GM12878 (cell line): ENCODE data around the gene STX10. TPM values are rescaled to one million over a fixed set of nuclear protein-coding genes. Genes with fewer than 3 reads are reported as not detected.

Experiments used
- BHLHE40 ChIP-seq, 2 experiments: fragments of 450-650 bp in 1 of 2; IDR thresholded peaks; 2 replicates each; pipeline ENCODE4 v1.6.1; 2011 to 2017; ENCODE audit warnings: low read depth in 2 of 2, borderline replicate concordance in 1 of 2, improper control_type of control experiment in 1 of 2, low read length in 1 of 2, mild to moderate bottlenecking in 1 of 2
- CEBPB ChIP-seq, 2 experiments: fragments of 150-350 bp in 1 of 2; IDR thresholded peaks; 2 replicates each; pipeline ENCODE4 v1.6.1; 2012 to 2014; ENCODE audit warnings: low read depth in 2 of 2, low read length in 2 of 2, borderline replicate concordance in 1 of 2, inconsistent platforms in 1 of 2
- CREB1 ChIP-seq: IDR thresholded peaks from 2 replicates; pipeline ENCODE4 v1.6.1; 2012; ENCODE audit warnings: low read depth, mild to moderate bottlenecking, inconsistent platforms
- EED ChIP-seq: sonication (generic); IDR thresholded peaks from 2 replicates; pipeline ENCODE4 v1.6.1; 2016; ENCODE audit warnings: antibody characterized with exemption, low read depth
- ESRRA ChIP-seq: IDR thresholded peaks from 2 replicates; pipeline ENCODE4 v1.6.1; 2012; ENCODE audit warnings: mild to moderate bottlenecking, low read length, improper control_type of control experiment
- FOS ChIP-seq: IDR thresholded peaks from 3 replicates; pipeline ENCODE4 v1.6.1; 2011; ENCODE audit warnings: borderline replicate concordance; ENCODE audit not compliant: insufficient read length; ENCODE audit errors: extremely low read depth
- HDAC6 ChIP-seq: fragments of 200-600 bp; sonication (generic); IDR thresholded peaks from one replicate; pipeline ENCODE4 v1.8.0; 2017; ENCODE audit warnings: antibody characterized with exemption; ENCODE audit not compliant: unreplicated experiment
- HSF1 ChIP-seq: fragments of 150-350 bp; IDR thresholded peaks from 2 replicates; pipeline ENCODE4 v1.6.1; 2014; ENCODE audit warnings: mild to moderate bottlenecking, low read depth, low read length
- IKZF1 ChIP-seq: fragments of 450-650 bp; conservative IDR thresholded peaks from 2 replicates; pipeline ENCODE4 v1.6.1; 2017; ENCODE audit warnings: antibody characterized with exemption, mild to moderate bottlenecking
- IKZF2 ChIP-seq, 2 experiments: fragments of 450-650 bp; IDR thresholded peaks; 2 replicates each; pipeline ENCODE4 v1.6.1; 2017; ENCODE audit warnings: mild to moderate bottlenecking in 2 of 2, moderate library complexity in 2 of 2
- MEF2B ChIP-seq: fragments of 450-650 bp; IDR thresholded peaks from 2 replicates; pipeline ENCODE4 v1.6.1; 2018; ENCODE audit warnings: mild to moderate bottlenecking, moderate library complexity; ENCODE audit not compliant: partially characterized antibody, poor library complexity, severe bottlenecking
- MYC ChIP-seq: IDR thresholded peaks from 2 replicates; pipeline ENCODE4 v1.6.1; 2011; ENCODE audit warnings: mild to moderate bottlenecking, low read length, moderate library complexity, inconsistent platforms; ENCODE audit not compliant: insufficient read depth, insufficient replicate concordance, insufficient read length, severe bottlenecking
- POLR2A ChIP-seq: IDR thresholded peaks from 2 replicates; pipeline ENCODE4 v1.6.1; 2011; ENCODE audit warnings: low read depth, mild to moderate bottlenecking, low read length
- SMARCA5 ChIP-seq: fragments of 450-650 bp; IDR thresholded peaks from 2 replicates; pipeline ENCODE4 v1.6.1; 2017; ENCODE audit warnings: mild to moderate bottlenecking
- SMC3 ChIP-seq: IDR thresholded peaks from 2 replicates; pipeline ENCODE4 v1.6.1; 2011; ENCODE audit warnings: low read length, improper control_type of control experiment, borderline replicate concordance
- SRF ChIP-seq, 2 experiments: IDR thresholded peaks; 2 replicates each; pipeline ENCODE4 v1.6.1; 2011; ENCODE audit warnings: low read depth in 2 of 2, low read length in 2 of 2, mild to moderate bottlenecking in 1 of 2, moderate library complexity in 1 of 2
- TCF12 ChIP-seq: IDR thresholded peaks from 2 replicates; pipeline ENCODE4 v1.6.1; 2011; ENCODE audit warnings: low read depth, mild to moderate bottlenecking, low read length
- YY1 ChIP-seq: IDR thresholded peaks from 2 replicates; pipeline ENCODE4 v1.6.1; 2011; ENCODE audit warnings: low read depth, mild to moderate bottlenecking, low read length
- ZNF384 ChIP-seq: IDR thresholded peaks from 2 replicates; pipeline ENCODE4 v1.6.1; 2012; ENCODE audit warnings: low read depth, mild to moderate bottlenecking, low read length, improper control_type of control experiment, borderline replicate concordance
- polyA plus RNA-seq, 11 experiments: library from polyadenylated mRNA; depleted of rRNA in 4 of 11; unstranded in 6 of 11; stranded (reverse) in 5 of 11; fragments of >200 nt; fragmentation: Nextera tagmentation in 4 of 11; fragmentation: Illumina TruSeq in 1 of 11; extraction: Ambion mirVana in 4 of 11; extraction: Trizol in 1 of 11; gene quantifications; 1 replicate in 1 of 11; 2 replicates in 10 of 11; pipeline versions ENCODE4 v1.2.1 to v1.2.3, GENCODE V29; 2011 to 2016; ENCODE audit warnings: inconsistent platforms in 2 of 11, missing spikeins in 2 of 11, low read depth in 1 of 11
- total RNA-seq, 4 experiments: library from RNA; depleted of rRNA in 3 of 4; stranded (reverse); fragments of >200 nt in 3 of 4; fragmentation: Illumina TruSeq in 1 of 4; extraction: Trizol in 1 of 4; gene quantifications; 2 replicates each; pipeline versions ENCODE4 v1.2.1 to v1.2.3, GENCODE V29; 2013 to 2021
- TF ChIP-seq, protein P1 (sequence below): IDR thresholded peaks from 2 replicates; pipeline ENCODE4 v1.6.1; 2012; ENCODE audit warnings: low read depth, low read length, improper control_type of control experiment
- TF ChIP-seq, protein P2 (sequence below): fragments of 450-650 bp; IDR thresholded peaks from 2 replicates; pipeline ENCODE4 v1.6.1; 2018; ENCODE audit warnings: borderline replicate concordance, mild to moderate bottlenecking; ENCODE audit not compliant: partially characterized antibody
- TF ChIP-seq, protein P3 (sequence below): fragments of 450-650 bp; formaldehyde crosslinking; IDR thresholded peaks from 2 replicates; pipeline ENCODE4 v1.4.0; 2022; ENCODE audit warnings: mild to moderate bottlenecking, moderate library complexity

Gene STX10
- total and polyA plus RNA-seq, 10 of the 15 experiments (the other 5 are each of a cell fraction or from before 2014, with no cell fraction given) = 0.56 to 76.1 (median 47.6) TPM

GRCh38 chr19:13116282-13117175 lies 33.6 kb downstream of the STX10 start, which contains the start of gene TRMT1 (continued):
- peak; percentile 96 for TF ChIP-seq IKZF1
- TF ChIP-seq IKZF2 (IDR thresholded peaks at IDR 0.05) = peak; percentile 90 to 93
- no peak for TF ChIP-seq ZNF384
- TF ChIP-seq CREB1 = peak; percentile 62
- TF ChIP-seq HSF1 = no peak
- peak; percentile 98 for TF ChIP-seq SMARCA5
- TF ChIP-seq YY1 = peak; percentile 100
- TF ChIP-seq BHLHE40 (IDR thresholded peaks at IDR 0.05; ENCODE audit: borderline replicate concordance in 1 of 2, low read depth in 2 of 2, low read length in 1 of 2) = peak; percentile 83 to 85
- TF ChIP-seq POLR2A = peak; percentile 73
- TF ChIP-seq SMC3 = no peak; the same call in 1 of the 2 replicates
- no peak for TF ChIP-seq ESRRA
- TF ChIP-seq MEF2B = peak; percentile 99
- TF ChIP-seq CEBPB (IDR thresholded peaks at IDR 0.05; ENCODE audit: borderline replicate concordance in 1 of 2, low read depth in 2 of 2, low read length in 2 of 2) = no peak
- TF ChIP-seq TCF12 = 0 out of 2 replicates have a peak, but pooled peaks have one; percentile 32
- TF ChIP-seq, protein P1, sequence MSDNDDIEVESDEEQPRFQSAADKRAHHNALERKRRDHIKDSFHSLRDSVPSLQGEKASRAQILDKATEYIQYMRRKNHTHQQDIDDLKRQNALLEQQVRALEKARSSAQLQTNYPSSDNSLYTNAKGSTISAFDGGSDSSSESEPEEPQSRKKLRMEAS = peak; percentile 100
- no peak for TF ChIP-seq FOS
- TF ChIP-seq MYC = peak; percentile 82
- TF ChIP-seq, protein P2, sequence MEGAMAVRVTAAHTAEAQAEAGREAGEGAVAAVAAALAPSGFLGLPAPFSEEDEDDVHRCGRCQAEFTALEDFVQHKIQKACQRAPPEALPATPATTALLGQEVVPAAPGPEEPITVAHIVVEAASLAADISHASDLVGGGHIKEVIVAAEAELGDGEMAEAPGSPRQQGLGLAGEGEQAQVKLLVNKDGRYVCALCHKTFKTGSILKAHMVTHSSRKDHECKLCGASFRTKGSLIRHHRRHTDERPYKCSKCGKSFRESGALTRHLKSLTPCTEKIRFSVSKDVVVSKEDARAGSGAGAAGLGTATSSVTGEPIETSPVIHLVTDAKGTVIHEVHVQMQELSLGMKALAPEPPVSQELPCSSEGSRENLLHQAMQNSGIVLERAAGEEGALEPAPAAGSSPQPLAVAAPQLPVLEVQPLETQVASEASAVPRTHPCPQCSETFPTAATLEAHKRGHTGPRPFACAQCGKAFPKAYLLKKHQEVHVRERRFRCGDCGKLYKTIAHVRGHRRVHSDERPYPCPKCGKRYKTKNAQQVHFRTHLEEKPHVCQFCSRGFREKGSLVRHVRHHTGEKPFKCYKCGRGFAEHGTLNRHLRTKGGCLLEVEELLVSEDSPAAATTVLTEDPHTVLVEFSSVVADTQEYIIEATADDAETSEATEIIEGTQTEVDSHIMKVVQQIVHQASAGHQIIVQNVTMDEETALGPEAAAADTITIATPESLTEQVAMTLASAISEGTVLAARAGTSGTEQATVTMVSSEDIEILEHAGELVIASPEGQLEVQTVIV = peak; percentile 74
- peak in 1 of 2 experiments; percentile 42; a peak in 1 of 4 replicates for TF ChIP-seq SRF (IDR thresholded peaks at IDR 0.05; ENCODE audit: low read depth in 2 of 2, low read length in 2 of 2)
- TF ChIP-seq, protein P3, sequence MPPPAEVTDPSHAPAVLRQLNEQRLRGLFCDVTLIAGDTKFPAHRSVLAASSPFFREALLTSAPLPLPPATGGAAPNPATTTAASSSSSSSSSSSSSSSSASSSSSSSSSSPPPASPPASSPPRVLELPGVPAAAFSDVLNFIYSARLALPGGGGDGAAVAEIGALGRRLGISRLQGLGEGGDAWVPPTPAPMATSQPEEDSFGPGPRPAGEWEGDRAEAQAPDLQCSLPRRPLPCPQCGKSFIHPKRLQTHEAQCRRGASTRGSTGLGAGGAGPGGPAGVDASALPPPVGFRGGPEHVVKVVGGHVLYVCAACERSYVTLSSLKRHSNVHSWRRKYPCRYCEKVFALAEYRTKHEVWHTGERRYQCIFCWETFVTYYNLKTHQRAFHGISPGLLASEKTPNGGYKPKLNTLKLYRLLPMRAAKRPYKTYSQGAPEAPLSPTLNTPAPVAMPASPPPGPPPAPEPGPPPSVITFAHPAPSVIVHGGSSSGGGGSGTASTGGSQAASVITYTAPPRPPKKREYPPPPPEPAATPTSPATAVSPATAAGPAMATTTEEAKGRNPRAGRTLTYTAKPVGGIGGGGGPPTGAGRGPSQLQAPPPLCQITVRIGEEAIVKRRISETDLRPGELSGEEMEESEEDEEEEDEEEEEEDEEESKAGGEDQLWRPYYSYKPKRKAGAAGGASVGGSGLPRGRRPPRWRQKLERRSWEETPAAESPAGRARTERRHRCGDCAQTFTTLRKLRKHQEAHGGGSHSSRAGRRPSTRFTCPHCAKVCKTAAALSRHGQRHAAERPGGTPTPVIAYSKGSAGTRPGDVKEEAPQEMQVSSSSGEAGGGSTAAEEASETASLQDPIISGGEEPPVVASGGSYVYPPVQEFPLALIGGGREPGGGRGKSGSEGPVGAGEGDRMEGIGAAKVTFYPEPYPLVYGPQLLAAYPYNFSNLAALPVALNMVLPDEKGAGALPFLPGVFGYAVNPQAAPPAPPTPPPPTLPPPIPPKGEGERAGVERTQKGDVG (CRISPR knock-in tag) = no peak
- peak; percentile 81 for TF ChIP-seq EED
- TF ChIP-seq HDAC6 = no peak
